Measurements from ENCODE around the gene NOS3.

NOS3 gene

GRCh38 chr7:150972023-150972468 lies 18.8 kb upstream of the NOS3 start:
- TF ChIP-seq, protein P1, sequence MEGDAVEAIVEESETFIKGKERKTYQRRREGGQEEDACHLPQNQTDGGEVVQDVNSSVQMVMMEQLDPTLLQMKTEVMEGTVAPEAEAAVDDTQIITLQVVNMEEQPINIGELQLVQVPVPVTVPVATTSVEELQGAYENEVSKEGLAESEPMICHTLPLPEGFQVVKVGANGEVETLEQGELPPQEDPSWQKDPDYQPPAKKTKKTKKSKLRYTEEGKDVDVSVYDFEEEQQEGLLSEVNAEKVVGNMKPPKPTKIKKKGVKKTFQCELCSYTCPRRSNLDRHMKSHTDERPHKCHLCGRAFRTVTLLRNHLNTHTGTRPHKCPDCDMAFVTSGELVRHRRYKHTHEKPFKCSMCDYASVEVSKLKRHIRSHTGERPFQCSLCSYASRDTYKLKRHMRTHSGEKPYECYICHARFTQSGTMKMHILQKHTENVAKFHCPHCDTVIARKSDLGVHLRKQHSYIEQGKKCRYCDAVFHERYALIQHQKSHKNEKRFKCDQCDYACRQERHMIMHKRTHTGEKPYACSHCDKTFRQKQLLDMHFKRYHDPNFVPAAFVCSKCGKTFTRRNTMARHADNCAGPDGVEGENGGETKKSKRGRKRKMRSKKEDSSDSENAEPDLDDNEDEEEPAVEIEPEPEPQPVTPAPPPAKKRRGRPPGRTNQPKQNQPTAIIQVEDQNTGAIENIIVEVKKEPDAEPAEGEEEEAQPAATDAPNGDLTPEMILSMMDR (IDR thresholded peaks at IDR 0.05; ENCODE audit: insufficient read depth, missing control alignments), result no peak
- DNase-seq (ENCODE audit: insufficient read length, low spot score) (no peak), FAIRE-seq (no peak)

DNA sequence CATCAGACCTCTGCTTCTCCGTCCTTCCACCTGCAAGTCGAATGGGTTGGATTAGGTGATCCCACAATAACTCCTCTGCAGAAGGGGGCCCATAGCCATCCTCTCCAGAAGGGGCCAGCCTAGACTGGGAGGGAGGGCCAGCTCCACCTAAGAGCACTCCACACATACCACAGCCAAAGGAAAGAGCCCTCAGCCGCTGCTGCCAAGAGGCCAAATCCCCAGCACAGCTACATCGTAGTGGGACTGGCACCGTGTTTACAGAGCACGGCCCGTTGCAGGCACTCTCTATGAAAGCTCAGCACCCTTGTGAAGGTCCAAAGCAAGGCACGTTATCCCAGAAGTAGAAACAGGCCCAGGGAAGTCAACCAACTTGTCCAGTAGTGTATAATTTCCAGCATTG lies 18.1 kb upstream of the NOS3 start:
- DNase-seq (ENCODE audit: insufficient read length, low spot score), result no peak
- FAIRE-seq, result no peak
- TF ChIP-seq, protein P1 (IDR thresholded peaks at IDR 0.05; ENCODE audit: insufficient read depth, missing control alignments), result no peak

DNA sequence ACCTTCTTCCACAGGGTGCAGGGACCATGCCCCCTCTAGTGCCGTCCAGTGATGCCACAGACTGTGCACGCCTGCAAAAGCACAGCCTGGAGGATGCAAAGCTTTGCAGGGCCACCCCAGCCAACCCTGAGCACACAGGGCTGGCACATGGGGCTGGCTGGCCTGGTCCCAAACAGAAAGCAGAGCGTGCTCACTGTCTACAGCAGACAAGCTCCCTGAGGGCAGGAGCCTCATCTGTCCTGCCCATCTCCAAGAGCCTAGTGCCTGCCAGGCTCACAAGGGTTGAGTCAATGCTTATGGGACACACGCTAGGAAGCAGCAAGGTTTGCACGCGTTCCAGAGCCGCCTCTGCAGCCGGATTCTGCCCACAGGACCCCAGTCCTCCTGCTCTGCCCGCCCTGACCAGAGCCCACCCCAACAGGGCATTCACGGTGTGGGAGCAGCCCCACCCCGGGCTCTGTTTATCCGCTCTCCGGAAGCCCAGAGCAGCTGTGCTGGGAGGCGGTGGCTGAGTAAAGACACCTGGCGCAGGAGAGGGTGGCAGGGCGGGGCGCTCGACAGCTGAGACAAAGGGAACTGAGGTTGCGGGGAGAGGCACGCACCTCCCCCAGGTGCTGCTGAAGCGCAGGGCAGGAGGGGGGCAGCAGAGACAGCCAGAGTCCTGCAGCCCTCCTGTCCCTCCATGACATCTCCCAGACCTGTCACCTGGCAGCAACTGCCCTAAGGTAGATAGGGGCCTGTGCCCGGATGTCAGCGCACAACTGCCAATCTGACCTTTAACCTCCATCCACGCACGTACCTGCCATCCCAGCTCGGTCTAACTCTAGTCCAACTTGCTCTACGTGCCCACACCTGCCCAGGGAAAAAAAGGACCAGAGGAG lies 17.0 kb upstream of the NOS3 start:
- DNase-seq (ENCODE audit: insufficient read length, low spot score) (no peak), FAIRE-seq (no peak)
- TF ChIP-seq, protein P1 (IDR thresholded peaks at IDR 0.05; ENCODE audit: insufficient read depth, missing control alignments), result no peak

- TF ChIP-seq, protein P1 (IDR thresholded peaks at IDR 0.05; ENCODE audit: insufficient read depth, missing control alignments), result peak; percentile 28
- FAIRE-seq (no peak), DNase-seq (ENCODE audit: insufficient read length, low spot score) (peak; percentile 88)
Measured at GRCh38 chr7:150974468-150975391, 16.1 kb upstream of the NOS3 start.

DNA sequence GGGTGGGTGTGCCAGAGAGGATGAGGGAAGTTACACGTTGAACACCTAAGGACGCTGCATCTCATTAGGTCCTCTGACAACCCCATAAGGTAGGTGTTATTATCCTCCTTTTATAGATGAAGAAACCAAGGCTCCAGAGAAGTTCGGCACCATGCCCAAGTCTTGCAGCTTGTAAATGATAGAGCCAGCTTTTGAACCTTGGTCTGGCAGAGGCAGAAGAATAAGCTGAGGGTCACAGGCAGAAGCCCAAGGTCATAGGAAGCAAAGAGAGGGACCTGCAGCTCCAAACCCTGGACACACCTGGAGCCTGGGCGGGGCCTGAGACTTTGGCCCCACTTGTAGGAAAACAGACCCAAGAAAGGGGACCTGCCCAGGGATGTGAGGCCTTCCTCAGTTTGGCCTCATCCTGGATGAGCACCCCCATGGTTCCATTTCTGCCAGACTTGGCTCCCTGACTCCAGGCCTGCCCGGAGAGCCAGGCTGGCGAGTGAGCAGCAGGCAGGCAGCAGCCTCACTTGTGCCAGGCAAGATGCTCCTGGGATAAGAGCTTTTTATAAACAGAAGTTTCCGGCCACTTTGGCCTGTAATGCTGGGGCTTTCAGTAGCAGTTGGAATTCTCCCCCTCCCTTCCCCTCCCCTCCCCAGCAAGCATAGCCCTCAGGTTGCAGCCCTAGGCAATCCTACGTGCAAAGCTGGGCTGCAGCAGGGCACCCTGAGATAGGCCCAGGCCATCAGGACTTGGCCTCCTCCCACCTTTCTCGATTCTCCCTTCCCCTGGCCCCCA lies 15.1 kb upstream of the NOS3 start:
- FAIRE-seq, result no peak
- DNase-seq (ENCODE audit: insufficient read length, low spot score), result no peak
- TF ChIP-seq, protein P1 (IDR thresholded peaks at IDR 0.05; ENCODE audit: insufficient read depth, missing control alignments), result no peak

GRCh38 chr7:150976529-150977381 lies 14.1 kb upstream of the NOS3 start:
- TF ChIP-seq, protein P1 (IDR thresholded peaks at IDR 0.05; ENCODE audit: insufficient read depth, missing control alignments), result no peak
- FAIRE-seq, result no peak
- DNase-seq (ENCODE audit: insufficient read length, low spot score), result no peak
